CD4-positive, alpha-beta T cell treated with Interleukin-17A for 1 hour (primary cell): Measurements from ENCODE around the gene NFATC1.

Experiments used
- DNase-seq: peaks from one replicate; pipeline ENCODE4 v3.0.0-alpha.2; 2020

The NFATC1 gene

GRCh38 chr18:79543861-79544385, 148.2 kb downstream of the NFATC1 start:
- DNase-seq, result no peak

DNA sequence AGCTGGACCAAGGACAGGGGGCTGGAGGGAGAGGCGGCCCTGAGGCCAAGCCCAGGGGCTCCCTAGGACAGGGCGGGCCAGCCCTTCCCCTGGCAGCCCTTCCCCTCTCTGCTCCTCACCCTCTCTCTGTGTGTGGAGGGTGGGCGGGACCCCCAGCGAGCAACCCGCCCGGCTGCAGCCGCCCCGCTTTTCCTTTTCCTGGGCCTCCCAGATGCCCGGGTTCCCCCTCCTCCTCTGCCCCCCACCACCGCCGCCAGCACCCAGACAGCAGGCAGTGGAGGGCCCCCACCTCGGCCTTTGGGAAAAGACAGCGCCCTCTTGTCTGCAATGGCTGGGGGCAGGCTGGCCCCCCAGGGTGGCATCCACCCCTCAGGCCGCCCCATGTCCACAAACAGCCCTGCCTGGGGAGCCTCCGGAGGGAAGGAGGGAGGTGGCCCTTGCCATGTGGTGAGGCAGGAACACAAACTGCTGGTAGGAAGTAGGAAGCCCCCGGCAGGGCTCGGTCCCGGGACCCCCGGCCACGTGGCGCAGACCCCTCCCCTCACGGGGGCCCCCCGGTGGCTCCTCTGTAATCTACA, 148.7 kb downstream of the NFATC1 start:
- no peak for DNase-seq

- no peak for DNase-seq
Measured at GRCh38 chr18:79545255-79545654, 149.5 kb downstream of the NFATC1 start.

GRCh38 chr18:79545736-79546171, 150.0 kb downstream of the NFATC1 start:
- DNase-seq, result no peak

GRCh38 chr18:79546781-79547272, 151.1 kb downstream of the NFATC1 start:
- no peak for DNase-seq

DNA sequence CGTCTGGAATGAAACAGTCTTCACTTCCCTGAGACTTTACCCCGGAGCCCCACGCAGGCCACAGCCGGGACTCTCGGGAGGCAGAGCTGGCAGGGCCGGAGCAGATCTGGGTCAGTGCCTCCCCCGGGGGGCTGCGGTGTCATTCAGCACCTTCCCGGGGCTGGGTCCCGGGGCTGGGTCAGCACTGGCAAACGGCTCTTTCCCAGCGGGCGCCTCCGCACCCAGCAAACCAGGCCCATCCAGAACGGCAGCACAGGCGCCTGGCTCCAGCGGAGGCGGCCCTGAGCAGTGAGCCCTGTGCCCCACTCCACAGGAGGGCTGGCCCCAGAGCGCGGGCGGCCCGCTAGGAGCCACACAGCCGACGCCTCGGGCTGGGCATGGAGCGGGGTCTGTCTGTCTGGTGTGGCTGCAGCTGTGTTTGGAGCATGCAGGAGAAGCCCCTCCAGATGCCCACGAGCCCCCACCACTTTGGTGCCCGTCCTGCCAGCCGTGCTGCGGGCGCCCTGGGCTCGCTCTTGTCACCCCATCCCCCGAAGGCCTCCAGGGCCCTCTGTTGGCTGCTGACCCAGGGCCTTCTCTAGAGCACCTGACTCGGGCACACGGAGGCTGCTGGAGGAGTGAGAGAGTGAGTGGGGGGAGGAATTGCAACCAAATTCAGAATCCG, 151.8 kb downstream of the NFATC1 start:
- DNase-seq, result no peak

DNA sequence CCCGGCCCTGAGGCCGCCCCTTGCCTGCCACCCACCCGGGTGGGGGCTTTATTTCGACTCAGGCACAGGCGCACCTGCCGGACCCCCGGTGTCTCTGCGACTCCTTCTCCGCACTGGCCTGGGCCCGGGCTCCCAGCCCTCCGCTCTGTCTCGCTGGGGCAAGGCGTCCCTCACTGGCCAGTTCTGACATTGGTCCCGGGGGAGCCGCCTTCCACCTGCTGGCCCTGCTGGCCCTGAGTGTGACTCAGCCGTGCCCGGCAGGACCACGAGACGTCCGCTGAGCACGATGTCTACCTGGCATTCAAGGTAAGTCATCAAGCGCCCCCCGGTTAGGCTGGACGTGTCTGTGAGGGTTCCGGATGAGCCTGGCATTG, 152.3 kb downstream of the NFATC1 start:
- no peak for DNase-seq

GRCh38 chr18:79548621-79548985, 152.9 kb downstream of the NFATC1 start:
- no peak for DNase-seq

DNA sequence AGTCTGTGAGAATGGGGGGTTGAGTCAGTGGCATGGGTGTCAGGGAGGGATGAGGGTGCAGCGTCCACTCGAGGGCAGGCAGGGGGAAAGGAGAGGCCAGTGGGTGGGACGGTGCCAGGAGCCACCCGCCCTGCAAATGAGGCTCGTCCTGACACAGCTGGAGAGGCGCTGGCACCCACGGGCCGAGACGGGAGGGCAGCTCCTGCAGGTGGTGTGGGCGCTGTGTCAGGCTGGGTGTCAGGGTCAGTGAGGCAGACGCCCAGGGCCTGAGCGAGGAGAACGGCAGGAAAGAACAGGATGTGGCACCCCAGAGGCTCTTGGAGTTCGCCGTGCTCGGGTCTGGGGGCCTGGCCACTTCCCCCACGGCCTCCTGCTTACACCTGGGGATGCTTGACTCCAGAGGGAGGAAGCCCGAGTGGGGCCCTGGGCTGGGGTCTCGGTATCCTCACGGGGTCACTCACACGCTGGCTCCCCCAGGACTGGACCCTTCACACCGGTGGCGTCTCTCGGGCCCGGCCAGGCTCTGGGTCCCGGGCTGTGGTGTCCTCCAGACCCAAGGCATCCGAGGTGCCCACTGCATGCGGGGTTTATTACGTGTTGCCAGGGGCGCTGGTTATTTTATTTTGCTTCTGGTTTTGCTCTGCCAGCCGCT, 153.4 kb downstream of the NFATC1 start:
- DNase-seq, result no peak

GRCh38 chr18:79549638-79550000, 153.9 kb downstream of the NFATC1 start:
- DNase-seq, result no peak

- DNase-seq, result no peak
Measured at GRCh38 chr18:79552140-79552631, 156.5 kb downstream of the NFATC1 start.

- DNase-seq, result no peak
Measured at GRCh38 chr18:79552696-79553095, 157.0 kb downstream of the NFATC1 start.

DNA sequence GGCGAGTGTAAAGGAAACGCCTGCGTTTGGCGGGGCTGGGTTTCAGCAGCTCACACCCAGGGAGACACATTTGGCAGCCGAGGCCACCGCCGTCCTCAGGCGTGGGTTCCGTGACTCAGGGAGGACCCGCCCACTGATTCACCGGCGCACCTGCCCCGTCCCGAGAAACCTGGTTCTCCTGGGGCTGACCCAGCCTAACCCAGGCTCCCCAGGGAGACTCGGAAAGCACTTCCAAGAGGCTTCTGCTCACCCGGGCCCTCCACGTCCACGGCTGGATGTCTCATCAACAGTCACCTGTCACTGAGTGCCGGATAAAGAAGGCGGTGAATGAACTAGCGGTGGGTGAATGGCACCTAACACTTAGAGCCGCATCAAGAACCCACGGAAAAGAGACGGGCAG, 157.4 kb downstream of the NFATC1 start:
- no peak for DNase-seq

- no peak for DNase-seq
Measured at GRCh38 chr18:79553696-79554095, 158.0 kb downstream of the NFATC1 start.

GRCh38 chr18:79554321-79554720, 158.6 kb downstream of the NFATC1 start:
- no peak for DNase-seq

GRCh38 chr18:79554945-79555645, 159.4 kb downstream of the NFATC1 start:
- no peak for DNase-seq

DNA sequence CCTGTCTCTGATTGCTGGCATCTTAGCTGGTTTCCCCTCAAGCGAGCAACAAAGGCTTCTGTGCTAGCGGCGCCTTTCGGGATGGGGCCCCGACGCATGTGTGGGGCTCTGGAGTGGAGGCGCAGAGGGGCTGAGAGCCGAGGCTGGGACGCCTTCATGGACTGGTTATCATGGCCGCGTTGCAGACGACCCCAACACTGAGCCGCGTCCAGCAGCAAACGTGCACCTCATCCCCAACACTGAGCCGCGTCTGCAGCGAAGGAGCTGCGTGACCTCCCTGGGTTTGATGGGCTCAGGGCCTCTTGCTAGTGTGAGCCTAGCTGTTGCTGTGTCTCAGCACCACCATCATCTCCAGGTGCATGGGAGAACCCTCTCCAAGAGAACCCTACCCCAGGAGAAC, 160.2 kb downstream of the NFATC1 start:
- DNase-seq, result no peak

DNA sequence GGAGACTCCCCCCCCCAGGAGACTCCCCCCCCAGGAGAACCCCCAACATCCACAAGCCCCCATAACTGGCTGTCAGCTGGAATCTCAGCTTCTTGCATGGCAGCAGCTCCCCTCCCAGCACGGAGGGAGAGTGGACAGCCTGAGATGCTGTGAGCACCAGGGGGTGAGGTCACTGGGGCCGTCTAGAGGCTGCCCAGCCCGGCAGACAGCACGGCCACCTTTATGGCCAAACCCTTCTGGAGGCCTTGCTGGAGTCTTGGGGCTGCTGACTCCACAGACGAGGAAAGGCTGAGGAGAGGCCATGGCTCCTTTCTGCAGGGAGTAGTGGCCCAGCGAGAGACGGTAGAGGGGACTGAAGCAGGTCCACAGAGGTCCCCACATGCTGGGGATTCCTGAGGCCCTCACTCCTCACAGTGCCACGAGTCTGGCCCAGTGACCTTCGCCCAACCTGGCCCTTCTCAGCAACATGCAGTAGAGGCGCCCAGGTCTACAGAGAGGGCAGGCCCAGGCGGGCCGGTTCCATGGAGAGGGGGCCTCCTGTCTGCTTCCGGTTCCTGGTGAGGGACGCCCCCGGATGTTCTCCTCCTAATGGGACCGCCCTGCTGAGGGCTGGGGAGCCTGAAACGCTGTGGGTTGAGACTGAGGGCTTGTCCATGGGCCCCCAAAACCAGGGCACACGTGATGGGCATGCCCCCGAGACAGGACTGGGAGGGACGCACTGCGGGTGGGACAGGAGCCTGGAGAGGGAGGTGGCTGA, 161.3 kb downstream of the NFATC1 start:
- no peak for DNase-seq

- DNase-seq, result no peak
Measured at GRCh38 chr18:79558196-79558932, 162.6 kb downstream of the NFATC1 start.

GRCh38 chr18:79558933-79559416, 163.2 kb downstream of the NFATC1 start:
- DNase-seq, result no peak

DNA sequence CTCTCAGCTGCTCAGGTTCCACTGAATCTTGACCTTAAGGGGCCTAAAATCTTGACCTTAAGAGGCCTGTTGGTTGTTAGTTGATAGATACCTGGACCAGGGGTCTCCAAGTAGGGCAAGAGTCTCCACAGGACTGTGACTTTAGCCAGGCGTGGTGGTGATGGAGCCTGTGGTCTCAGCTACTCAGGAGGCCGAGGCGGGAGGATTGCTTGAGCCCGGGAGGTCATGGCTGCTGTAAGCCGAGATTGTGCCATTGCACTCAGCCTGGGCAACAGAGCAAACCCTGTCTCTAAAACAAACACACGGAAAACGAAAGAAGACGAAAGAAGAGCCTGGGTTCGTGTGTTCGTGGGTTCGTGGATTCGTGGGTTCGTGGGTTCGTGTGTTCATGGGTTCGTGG, 163.7 kb downstream of the NFATC1 start:
- DNase-seq, result no peak
